Measurements from ENCODE around the gene OPN4. TPM values are rescaled to one million over a fixed set of nuclear protein-coding genes. Genes with fewer than 3 reads are reported as not detected.

Gene OPN4
- total and polyA plus RNA-seq, 2 donors (not counting 3 experiments of a cell fraction or from before 2014, with no cell fraction given): not detected

- Histone ChIP-seq H3K36me3 (ENCODE audit: control insufficient read depth in 2 of 2, extremely low read depth in 1 of 2, insufficient read depth in 2 of 2, low read length in 2 of 2) (no peaks in the 10 kb centered on the region), H3K9me3 (replicated peaks; ENCODE audit: control insufficient read depth, insufficient read depth, low read length) (no peaks in the 10 kb centered on the region), H3K27me3 (ENCODE audit: control insufficient read depth in 2 of 2, insufficient read depth in 2 of 2, low read length in 2 of 2) (peaks cover 50 to 58% of the 10 kb centered on the region in 2 experiments), H3K79me2 (ENCODE audit: control insufficient read depth, insufficient read depth, low read length) (no peaks in the 10 kb centered on the region), H2AFZ (ENCODE audit: low read depth, low read length) (no peak overlapping the region), H3K4me1 (ENCODE audit: control insufficient read depth, extremely low read depth, insufficient read depth, low read length) (no peaks in the 10 kb centered on the region), H3K4me3 (replicated peaks in 1 of 3; ENCODE audit: insufficient read depth in 1 of 3, low read depth in 1 of 3, low read length in 3 of 3) (no peak overlapping the region), H3K9ac (replicated peaks; ENCODE audit: extremely low read depth, insufficient read depth, low read length) (no peak overlapping the region), H3K4me2 (ENCODE audit: insufficient read depth, low read length) (no peak overlapping the region), H4K20me1 (replicated peaks; ENCODE audit: control insufficient read depth, extremely low read depth, insufficient read depth, low read length) (no peaks in the 10 kb centered on the region), H3K9me1 (replicated peaks; ENCODE audit: control insufficient read depth, extremely low read depth, insufficient read depth, low read length) (no peaks in the 10 kb centered on the region), H3K27ac (ENCODE audit: insufficient read depth, low read depth, low read length) (no peak overlapping the region)
- DNase-seq (ENCODE audit: low read depth, low spot score): no peak
- dilution Hi-C loops (cut with MboI; ENCODE audit: extremely low pct_ligation_motif_present, low sequenced_read_pairs): no loop called here
- CTCF ChIA-PET: interaction anchor here (0.6 to 1.9 kb wide), 5 partner anchors 12 to 187 kb away, joined by 3 to 16 read pairs (median 4); no protein-coding TSS in a partner anchor
- intact Hi-C loops (cut with micrococcal nuclease): no loop called here
- POLR2A ChIA-PET: no interaction called here
- BruUV-seq (replicated peaks): no TSS peak
- TF ChIP-seq MYC (IDR thresholded peaks at IDR 0.05; ENCODE audit: low read depth, low read length): no peak
- no peak for TF ChIP-seq FOS (IDR thresholded peaks at IDR 0.05; ENCODE audit: borderline replicate concordance, insufficient read depth, low read length)
- no peak for TF ChIP-seq CTCF (IDR thresholded peaks at IDR 0.05; ENCODE audit: extremely low read depth in 1 of 2, insufficient read depth in 1 of 2, low read depth in 1 of 2, low read length in 2 of 2)
- no peak for TF ChIP-seq POLR2A (IDR thresholded peaks at IDR 0.05; ENCODE audit: low read depth, low read length)
- peak; percentile 67 for TF ChIP-seq EZH2 (IDR thresholded peaks at IDR 0.05; ENCODE audit: borderline replicate concordance, low read depth, low read length, severe bottlenecking)
- FAIRE-seq: no peak
Measured at GRCh38 chr10:86712317-86712707, 58.0 kb downstream of the OPN4 start.

GRCh38 chr10:86715156-86715795 is 60.9 kb downstream of the OPN4 start:
- Histone ChIP-seq H3K79me2 (ENCODE audit: control insufficient read depth, insufficient read depth, low read length) (no peaks in the 10 kb centered on the region), H3K36me3 (ENCODE audit: control insufficient read depth in 2 of 2, extremely low read depth in 1 of 2, insufficient read depth in 2 of 2, low read length in 2 of 2) (no peaks in the 10 kb centered on the region), H3K4me1 (ENCODE audit: control insufficient read depth, extremely low read depth, insufficient read depth, low read length) (no peaks in the 10 kb centered on the region), H3K9ac (replicated peaks; ENCODE audit: extremely low read depth, insufficient read depth, low read length) (no peak overlapping the region), H3K27ac (ENCODE audit: insufficient read depth, low read depth, low read length) (no peak overlapping the region), H3K9me3 (replicated peaks; ENCODE audit: control insufficient read depth, insufficient read depth, low read length) (no peaks in the 10 kb centered on the region), H3K9me1 (replicated peaks; ENCODE audit: control insufficient read depth, extremely low read depth, insufficient read depth, low read length) (no peaks in the 10 kb centered on the region), H2AFZ (ENCODE audit: low read depth, low read length) (no peak overlapping the region), H3K4me2 (ENCODE audit: insufficient read depth, low read length) (no peak overlapping the region), H4K20me1 (replicated peaks; ENCODE audit: control insufficient read depth, extremely low read depth, insufficient read depth, low read length) (no peaks in the 10 kb centered on the region), H3K27me3 (ENCODE audit: control insufficient read depth in 2 of 2, insufficient read depth in 2 of 2, low read length in 2 of 2) (peaks cover 66% of the 10 kb centered on the region in 2 experiments), H3K4me3 (replicated peaks in 1 of 3; ENCODE audit: insufficient read depth in 1 of 3, low read depth in 1 of 3, low read length in 3 of 3) (no peak overlapping the region)
- dilution Hi-C loops (cut with MboI; ENCODE audit: extremely low pct_ligation_motif_present, low sequenced_read_pairs): no loop called here
- no TSS peak for BruUV-seq (replicated peaks)
- no peak for TF ChIP-seq POLR2AphosphoS5 (IDR thresholded peaks at IDR 0.05; ENCODE audit: insufficient read depth, low read depth, low read length)
- no peak for TF ChIP-seq FOS (IDR thresholded peaks at IDR 0.05; ENCODE audit: borderline replicate concordance, insufficient read depth, low read length)
- no peak for TF ChIP-seq EZH2 (IDR thresholded peaks at IDR 0.05; ENCODE audit: borderline replicate concordance, low read depth, low read length, severe bottlenecking)
- CTCF ChIA-PET: interaction anchor here (0.9 to 1.5 kb wide), 5 partner anchors 9 to 251 kb away, joined by 3 to 5 read pairs (median 3); no protein-coding TSS in a partner anchor
- FAIRE-seq (no peak), DNase-seq (ENCODE audit: low read depth, low spot score) (no peak)
- intact Hi-C loops (cut with micrococcal nuclease): no loop called here
- POLR2A ChIA-PET: interaction anchor here (0.6 kb wide), 1 partner anchor 21 kb away, joined by 3 read pairs; no protein-coding TSS in a partner anchor

Measured in endothelial cell of umbilical vein (primary cell).